ENCODE data around the gene ACOD1.

Gene ACOD1

DNA sequence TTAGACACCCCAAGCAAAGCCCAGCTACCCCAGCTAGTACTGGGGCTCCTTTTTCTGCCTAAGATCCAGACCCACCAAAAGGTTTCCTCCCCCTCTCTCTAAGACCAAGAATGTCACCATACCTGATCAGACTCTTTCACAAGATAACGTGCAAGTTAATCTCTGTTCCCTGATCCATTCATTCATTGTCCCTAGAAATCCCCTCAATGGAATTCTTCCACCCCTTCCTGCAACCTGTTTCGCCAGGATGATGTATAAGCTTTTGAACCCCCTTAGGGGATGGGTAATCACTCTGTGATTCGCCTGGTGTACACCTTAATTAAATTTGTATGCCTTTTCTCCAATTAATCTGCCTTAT, 26.3 kb downstream of the ACOD1 start:
- H3K9me3 ChIP-seq (ENCODE audit: insufficient read depth, low read length), result no peaks in the 10 kb centered on the region
- H3K36me3 ChIP-seq (ENCODE audit: low read length), result no peaks in the 10 kb centered on the region
- no peak overlapping the region for H3K4me2 ChIP-seq (ENCODE audit: low read depth, low read length, poor library complexity, severe bottlenecking)
- TF ChIP-seq, protein P1, sequence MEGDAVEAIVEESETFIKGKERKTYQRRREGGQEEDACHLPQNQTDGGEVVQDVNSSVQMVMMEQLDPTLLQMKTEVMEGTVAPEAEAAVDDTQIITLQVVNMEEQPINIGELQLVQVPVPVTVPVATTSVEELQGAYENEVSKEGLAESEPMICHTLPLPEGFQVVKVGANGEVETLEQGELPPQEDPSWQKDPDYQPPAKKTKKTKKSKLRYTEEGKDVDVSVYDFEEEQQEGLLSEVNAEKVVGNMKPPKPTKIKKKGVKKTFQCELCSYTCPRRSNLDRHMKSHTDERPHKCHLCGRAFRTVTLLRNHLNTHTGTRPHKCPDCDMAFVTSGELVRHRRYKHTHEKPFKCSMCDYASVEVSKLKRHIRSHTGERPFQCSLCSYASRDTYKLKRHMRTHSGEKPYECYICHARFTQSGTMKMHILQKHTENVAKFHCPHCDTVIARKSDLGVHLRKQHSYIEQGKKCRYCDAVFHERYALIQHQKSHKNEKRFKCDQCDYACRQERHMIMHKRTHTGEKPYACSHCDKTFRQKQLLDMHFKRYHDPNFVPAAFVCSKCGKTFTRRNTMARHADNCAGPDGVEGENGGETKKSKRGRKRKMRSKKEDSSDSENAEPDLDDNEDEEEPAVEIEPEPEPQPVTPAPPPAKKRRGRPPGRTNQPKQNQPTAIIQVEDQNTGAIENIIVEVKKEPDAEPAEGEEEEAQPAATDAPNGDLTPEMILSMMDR (IDR thresholded peaks at IDR 0.05; ENCODE audit: insufficient read depth, low read length, poor library complexity, severe bottlenecking), result no peak
- no peak for TF ChIP-seq EZH2phosphoT487 (conservative IDR thresholded peaks at IDR 0.05; ENCODE audit: low read length)
- no peak overlapping the region for H2AFZ ChIP-seq (ENCODE audit: low read depth, low read length, severe bottlenecking)
- no peaks in the 10 kb centered on the region for H3F3A ChIP-seq (ENCODE audit: insufficient read depth)
- no peaks in the 10 kb centered on the region for H3K79me2 ChIP-seq (ENCODE audit: insufficient read depth, low read length)
- no peaks in the 10 kb centered on the region for H4K20me1 ChIP-seq (ENCODE audit: low read depth, low read length)
- no peaks in the 10 kb centered on the region for H3K9me2 ChIP-seq (replicated peaks; ENCODE audit: insufficient read depth, low read length)
- no peak overlapping the region for H3K27ac ChIP-seq (ENCODE audit: low read depth, low read length)
- no peak overlapping the region for H3K4me3 ChIP-seq (ENCODE audit: insufficient read depth, low read length, poor library complexity, severe bottlenecking)
- H3K27me3 ChIP-seq (ENCODE audit: low read length), result no peaks in the 10 kb centered on the region
- no peak overlapping the region for H3K9ac ChIP-seq (ENCODE audit: low read length)

GRCh38 chr13:76975863-76976262, 27.6 kb downstream of the ACOD1 start:
- Histone ChIP-seq H3F3A (ENCODE audit: insufficient read depth) (no peaks in the 10 kb centered on the region), H3K36me3 (ENCODE audit: low read length) (no peaks in the 10 kb centered on the region), H4K20me1 (ENCODE audit: low read depth, low read length) (no peaks in the 10 kb centered on the region), H3K4me3 (ENCODE audit: insufficient read depth, low read length, poor library complexity, severe bottlenecking) (no peak overlapping the region), H3K9me3 (ENCODE audit: insufficient read depth, low read length) (no peaks in the 10 kb centered on the region), H3K79me2 (ENCODE audit: insufficient read depth, low read length) (no peaks in the 10 kb centered on the region), H3K4me2 (ENCODE audit: low read depth, low read length, poor library complexity, severe bottlenecking) (no peak overlapping the region), H3K27me3 (ENCODE audit: low read length) (no peaks in the 10 kb centered on the region), H3K9ac (ENCODE audit: low read length) (no peak overlapping the region), H2AFZ (ENCODE audit: low read depth, low read length, severe bottlenecking) (no peak overlapping the region), H3K27ac (ENCODE audit: low read depth, low read length) (no peak overlapping the region), H3K9me2 (replicated peaks; ENCODE audit: insufficient read depth, low read length) (no peaks in the 10 kb centered on the region)
- TF ChIP-seq, protein P1 (IDR thresholded peaks at IDR 0.05; ENCODE audit: insufficient read depth, low read length, poor library complexity, severe bottlenecking), result no peak
- TF ChIP-seq EZH2phosphoT487 (conservative IDR thresholded peaks at IDR 0.05; ENCODE audit: low read length), result no peak

GRCh38 chr13:76976490-76976889, 28.2 kb downstream of the ACOD1 start:
- H3F3A ChIP-seq (ENCODE audit: insufficient read depth), result no peaks in the 10 kb centered on the region
- no peak for TF ChIP-seq EZH2phosphoT487 (conservative IDR thresholded peaks at IDR 0.05; ENCODE audit: low read length)
- TF ChIP-seq, protein P1 (IDR thresholded peaks at IDR 0.05; ENCODE audit: insufficient read depth, low read length, poor library complexity, severe bottlenecking), result no peak
- no peaks in the 10 kb centered on the region for H3K36me3 ChIP-seq (ENCODE audit: low read length)
- H3K9ac ChIP-seq (ENCODE audit: low read length), result no peak overlapping the region
- H3K79me2 ChIP-seq (ENCODE audit: insufficient read depth, low read length), result no peaks in the 10 kb centered on the region
- H3K27me3 ChIP-seq (ENCODE audit: low read length), result no peaks in the 10 kb centered on the region
- H3K4me2 ChIP-seq (ENCODE audit: low read depth, low read length, poor library complexity, severe bottlenecking), result no peak overlapping the region
- H4K20me1 ChIP-seq (ENCODE audit: low read depth, low read length), result no peaks in the 10 kb centered on the region
- no peak overlapping the region for H3K4me3 ChIP-seq (ENCODE audit: insufficient read depth, low read length, poor library complexity, severe bottlenecking)
- no peak overlapping the region for H3K27ac ChIP-seq (ENCODE audit: low read depth, low read length)
- H3K9me2 ChIP-seq (replicated peaks; ENCODE audit: insufficient read depth, low read length), result no peaks in the 10 kb centered on the region
- H2AFZ ChIP-seq (ENCODE audit: low read depth, low read length, severe bottlenecking), result no peak overlapping the region
- H3K9me3 ChIP-seq (ENCODE audit: insufficient read depth, low read length), result no peaks in the 10 kb centered on the region

DNA sequence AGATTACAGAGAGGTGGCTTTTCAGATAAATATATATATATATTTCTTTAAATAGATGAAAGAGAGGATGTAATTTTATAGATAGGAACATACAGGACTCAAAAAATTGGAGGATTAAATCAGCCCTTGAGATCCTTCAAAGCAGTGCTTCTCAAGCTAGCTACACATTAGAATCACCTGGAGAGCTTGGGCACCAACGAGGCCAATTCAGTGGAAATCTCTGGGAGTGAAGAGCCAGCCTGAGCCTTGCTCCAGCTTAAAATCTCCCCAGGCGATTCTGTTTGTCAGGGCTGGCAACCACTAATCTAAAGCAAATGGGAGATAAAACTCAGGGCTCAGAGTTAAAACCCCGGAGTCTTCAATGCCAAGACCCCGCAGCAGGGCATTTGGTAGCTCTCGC, 28.6 kb downstream of the ACOD1 start:
- no peaks in the 10 kb centered on the region for H3F3A ChIP-seq (ENCODE audit: insufficient read depth)
- H3K9me3 ChIP-seq (ENCODE audit: insufficient read depth, low read length), result no peaks in the 10 kb centered on the region
- no peak overlapping the region for H3K4me2 ChIP-seq (ENCODE audit: low read depth, low read length, poor library complexity, severe bottlenecking)
- no peaks in the 10 kb centered on the region for H4K20me1 ChIP-seq (ENCODE audit: low read depth, low read length)
- no peak overlapping the region for H3K27ac ChIP-seq (ENCODE audit: low read depth, low read length)
- H2AFZ ChIP-seq (ENCODE audit: low read depth, low read length, severe bottlenecking), result no peak overlapping the region
- no peaks in the 10 kb centered on the region for H3K79me2 ChIP-seq (ENCODE audit: insufficient read depth, low read length)
- H3K9me2 ChIP-seq (replicated peaks; ENCODE audit: insufficient read depth, low read length), result no peaks in the 10 kb centered on the region
- TF ChIP-seq, protein P1 (IDR thresholded peaks at IDR 0.05; ENCODE audit: insufficient read depth, low read length, poor library complexity, severe bottlenecking), result no peak
- no peak for TF ChIP-seq EZH2phosphoT487 (conservative IDR thresholded peaks at IDR 0.05; ENCODE audit: low read length)
- no peak overlapping the region for H3K4me3 ChIP-seq (ENCODE audit: insufficient read depth, low read length, poor library complexity, severe bottlenecking)
- H3K9ac ChIP-seq (ENCODE audit: low read length), result no peak overlapping the region
- no peaks in the 10 kb centered on the region for H3K27me3 ChIP-seq (ENCODE audit: low read length)
- no peaks in the 10 kb centered on the region for H3K36me3 ChIP-seq (ENCODE audit: low read length)
